Anterior cingulate cortex (tissue), 58 donors: ENCODE results near the gene SLC4A5.

ENCODE experiments used
- DNase-seq, 58 donors: peaks; one replicate each; lab custom pipeline; 2025; lab: John Stamatoyannopoulos, UW

SLC4A5 gene

DNA sequence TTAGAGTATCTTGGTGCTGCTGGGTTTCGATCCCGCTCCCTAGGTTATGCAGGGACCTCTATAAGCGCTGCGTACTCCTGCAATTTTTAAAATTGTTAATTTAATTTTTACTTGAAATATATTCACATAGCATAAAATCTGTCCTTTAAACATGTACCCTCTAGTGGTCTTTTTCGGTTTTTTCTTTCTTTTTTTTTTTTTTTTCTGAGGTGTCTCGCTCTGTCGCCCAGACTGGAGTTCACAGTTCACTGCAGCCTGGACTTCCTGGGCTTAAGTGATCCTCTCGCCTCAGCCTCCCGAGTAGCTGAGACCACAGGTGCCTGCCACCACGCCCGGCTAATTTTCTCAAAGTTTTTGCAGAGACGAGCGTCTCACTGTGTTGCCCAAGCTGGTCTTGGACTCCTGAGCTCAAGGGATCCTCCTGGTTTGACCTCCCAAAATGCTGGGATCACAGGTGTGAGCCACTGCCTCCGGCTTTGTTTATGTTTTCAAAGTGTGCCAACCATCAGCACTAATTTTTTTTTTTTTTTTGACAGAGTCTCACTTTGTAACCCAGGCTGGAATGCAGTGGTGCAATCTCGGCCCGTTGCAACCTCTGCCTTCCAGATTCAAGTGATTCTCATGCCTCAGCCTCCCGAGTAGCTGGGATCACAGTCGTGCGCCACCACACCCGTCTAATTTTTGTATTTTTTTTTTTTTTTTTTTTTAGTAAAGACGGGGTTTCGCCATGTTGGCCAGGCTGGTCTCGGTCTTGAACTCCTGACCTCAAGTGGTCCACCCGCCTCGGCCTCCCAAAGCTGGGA is 164.0 kb downstream of the SLC4A5 start:
- DNase-seq, result no peak

DNA sequence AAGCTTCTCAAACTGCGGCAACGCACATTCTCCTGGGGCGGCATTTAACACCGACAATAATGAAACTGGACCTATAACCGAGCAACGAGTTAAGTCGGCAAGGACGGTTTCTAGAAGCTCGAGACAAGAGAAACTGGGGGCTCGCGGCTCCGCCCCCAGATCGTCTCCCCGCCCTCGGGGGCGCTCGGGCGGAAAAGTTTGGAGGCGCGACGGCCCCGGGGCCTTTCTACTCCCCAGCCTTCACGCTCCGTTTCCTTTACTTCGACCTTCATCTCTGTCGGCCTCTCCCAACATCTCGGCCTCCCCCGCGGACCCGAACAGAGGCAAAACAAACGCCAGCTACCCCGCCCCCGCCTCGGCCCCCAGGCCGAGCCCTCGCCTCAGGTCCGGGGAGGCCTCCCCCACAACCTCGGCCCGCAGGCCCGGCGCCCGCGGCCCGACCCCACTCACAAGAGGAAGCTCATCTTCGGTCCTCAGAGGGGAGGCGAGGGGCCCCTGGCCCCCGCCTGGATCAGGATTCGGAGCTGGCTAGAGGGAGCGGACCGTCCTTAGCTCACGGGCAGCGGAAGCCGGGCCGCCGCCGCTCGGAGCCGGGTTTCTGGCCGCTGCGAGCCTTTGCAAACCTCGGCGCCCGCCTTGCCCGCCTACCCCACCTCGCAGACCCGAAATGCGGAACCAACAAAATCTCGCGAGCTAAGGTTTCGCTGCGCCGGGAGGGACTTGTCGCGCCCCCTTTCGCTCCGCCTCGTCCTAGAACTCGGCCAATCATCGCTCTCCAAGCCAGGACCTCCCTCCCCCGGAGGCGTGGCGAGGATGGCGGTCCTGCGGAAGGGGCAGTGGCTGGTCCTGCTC is 164.8 kb downstream of the SLC4A5 start, which contains the start of gene MOB1A:
Gene MOB1A, minus strand, starts transcription at position 669 of the 852 bp plus-strand sequence. Its CDS starts 205 bp downstream, at position 464.
- peak; percentile 72 to 98 (median 95) for DNase-seq

GRCh38 chr2:74177696-74178095 is 165.5 kb downstream of the SLC4A5 start:
- no peak for DNase-seq

DNA sequence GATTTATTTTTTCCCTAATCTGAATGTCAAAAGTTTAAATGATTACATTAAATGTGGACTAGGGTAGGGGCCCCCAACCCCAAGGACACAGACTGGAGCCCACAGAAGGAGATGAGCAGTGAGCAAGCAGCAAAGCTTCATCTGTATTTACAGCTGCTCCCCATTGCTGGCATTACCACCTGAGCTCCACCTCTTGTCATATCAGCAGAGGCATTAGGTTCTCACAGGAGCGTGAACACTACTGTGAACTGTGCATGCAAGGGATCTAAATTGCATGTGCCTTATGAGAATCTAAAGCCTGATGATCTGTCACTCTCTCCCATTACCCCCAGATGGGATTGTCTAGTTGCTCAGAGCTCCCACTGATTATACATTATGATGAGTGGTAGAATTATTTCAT is 168.3 kb downstream of the SLC4A5 start:
- no peak for DNase-seq

- DNase-seq, result no peak
Observed at GRCh38 chr2:74168739-74169138, 174.5 kb downstream of the SLC4A5 start.
